HG03103 (cell line): ENCODE data around the gene MPRIP.

Source experiments
- ATAC-seq: cut with Tn5 transposase; IDR thresholded peaks from one replicate; pipeline ENCODE4 v1.9.1; 2021; ENCODE audit warnings: low read depth; ENCODE audit not compliant: unreplicated experiment

MPRIP gene

DNA sequence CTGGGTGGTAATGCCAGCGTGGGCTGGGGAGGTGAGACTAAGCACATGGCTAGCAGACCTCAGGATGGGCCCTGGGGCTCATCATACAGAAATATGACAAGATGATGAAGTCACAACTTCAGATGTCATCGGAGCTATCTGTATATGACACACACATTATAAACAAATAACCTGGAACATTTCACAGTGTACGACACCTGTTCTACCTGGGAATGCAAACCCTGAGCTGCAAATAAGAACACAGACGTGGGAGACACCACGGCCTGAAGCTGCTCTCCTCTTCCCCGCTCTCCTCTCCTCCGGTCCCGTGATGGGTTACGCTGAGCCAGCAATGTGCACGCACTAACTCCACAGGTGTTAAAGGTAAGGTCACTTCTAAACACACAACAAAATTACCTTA, 159.0 kb downstream of the MPRIP start:
- no peak for ATAC-seq

GRCh38 chr17:17201907-17202306, 159.7 kb downstream of the MPRIP start:
- ATAC-seq = no peak

DNA sequence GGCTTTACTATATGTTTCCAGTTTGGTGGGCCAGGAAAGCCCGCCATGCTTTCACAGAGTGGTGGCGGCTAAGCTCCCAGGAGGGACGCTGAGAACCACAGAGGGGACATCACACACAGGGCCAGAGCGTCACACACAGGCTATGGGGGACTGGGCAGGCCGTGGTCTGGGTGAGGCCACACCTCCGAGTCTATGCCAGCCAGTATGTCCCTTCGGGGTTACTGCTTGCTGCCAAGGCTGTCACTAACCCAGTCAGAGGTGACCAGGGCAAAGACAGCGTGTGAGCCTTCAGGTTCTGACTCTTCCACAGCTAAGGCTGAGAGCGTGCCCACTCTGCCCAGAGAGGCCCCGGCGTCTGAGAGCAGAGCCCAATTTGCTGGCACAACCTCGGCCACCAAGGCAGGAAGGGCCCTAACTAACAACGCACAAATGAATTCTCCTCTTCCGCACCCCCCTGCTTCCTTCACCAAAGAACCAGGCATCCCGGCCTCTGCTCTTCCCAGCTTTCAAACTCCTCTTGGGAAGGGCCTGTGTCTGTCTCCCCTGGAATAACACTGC, 161.0 kb downstream of the MPRIP start:
- ATAC-seq = no peak

- no peak for ATAC-seq
These were observed 161.9 kb downstream of the MPRIP start for GRCh38 chr17:17204041-17204591.

DNA sequence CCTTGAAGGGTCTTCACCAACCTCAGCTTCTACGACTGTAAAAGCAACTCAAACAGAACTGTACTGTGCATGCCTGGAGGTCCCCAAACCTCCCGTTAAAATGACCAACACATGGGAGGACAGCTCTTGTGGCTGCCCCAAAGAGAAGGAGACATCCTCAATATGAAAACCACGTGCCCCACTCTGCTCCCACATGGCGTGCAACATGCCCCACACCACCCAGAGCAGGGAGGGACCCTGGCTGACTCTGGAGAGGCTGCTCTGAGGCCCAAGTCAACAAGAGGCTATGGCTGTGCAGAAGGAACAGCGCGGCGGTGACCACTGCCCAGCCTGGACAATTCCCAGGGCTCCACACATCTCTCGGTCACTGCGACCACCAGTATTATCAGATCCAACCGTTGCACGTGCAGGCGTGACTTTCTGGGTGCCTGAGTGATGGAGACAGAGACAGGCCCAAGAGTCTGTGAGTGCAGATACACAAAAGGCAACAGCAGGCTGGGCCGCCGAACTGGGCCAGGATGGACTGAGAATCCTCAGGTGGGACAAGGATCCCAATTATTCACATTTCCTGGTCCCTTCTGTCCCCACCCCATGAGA, 162.5 kb downstream of the MPRIP start:
- no peak for ATAC-seq

- ATAC-seq = no peak
These were observed 163.3 kb downstream of the MPRIP start for GRCh38 chr17:17205368-17206123.

DNA sequence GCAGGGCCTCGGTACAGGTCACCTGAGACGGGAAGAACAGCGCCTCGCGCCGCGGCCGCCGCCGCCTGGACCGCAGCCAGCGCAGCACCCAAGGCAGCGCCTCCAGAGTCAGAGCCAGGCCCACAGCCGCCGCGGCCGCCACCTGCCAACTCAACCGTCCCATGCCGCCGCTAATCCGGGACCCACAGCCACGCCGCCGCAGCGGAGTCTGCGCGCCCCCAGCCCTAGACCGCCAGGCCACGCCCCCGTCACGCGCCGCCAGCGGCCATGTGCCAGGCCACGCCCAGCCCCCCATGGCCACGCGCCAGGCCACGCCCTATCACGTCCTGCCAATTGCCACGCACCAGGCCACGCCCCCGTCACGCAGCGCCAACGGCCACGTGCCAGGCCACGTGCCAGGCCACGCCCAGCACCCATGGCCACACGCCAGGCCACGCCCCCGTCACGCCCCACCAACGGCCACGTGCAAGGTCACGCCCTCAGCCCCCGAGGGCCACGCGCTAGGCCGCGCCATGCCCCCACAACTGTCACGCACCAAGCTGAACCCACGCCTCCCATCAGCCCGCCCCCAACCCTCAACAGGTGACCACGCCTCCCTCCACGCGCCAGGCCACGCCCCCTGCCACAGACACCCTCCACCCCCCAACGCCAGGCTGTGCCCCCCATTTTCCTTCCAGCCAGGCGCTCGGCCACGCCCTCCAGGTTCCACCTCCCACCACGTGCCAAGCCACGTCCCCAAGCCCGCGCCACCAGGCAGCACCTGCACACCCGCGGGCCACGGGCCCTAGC, 164.1 kb downstream of the MPRIP start, which contains the start of gene PLD6:
PLD6 (minus strand) TSS at position 210 of the 789 bp plus-strand sequence; CDS start at position 163, 47 bp downstream.
- ATAC-seq = no peak

GRCh38 chr17:17206913-17207335, 164.7 kb downstream of the MPRIP start:
- ATAC-seq = no peak

DNA sequence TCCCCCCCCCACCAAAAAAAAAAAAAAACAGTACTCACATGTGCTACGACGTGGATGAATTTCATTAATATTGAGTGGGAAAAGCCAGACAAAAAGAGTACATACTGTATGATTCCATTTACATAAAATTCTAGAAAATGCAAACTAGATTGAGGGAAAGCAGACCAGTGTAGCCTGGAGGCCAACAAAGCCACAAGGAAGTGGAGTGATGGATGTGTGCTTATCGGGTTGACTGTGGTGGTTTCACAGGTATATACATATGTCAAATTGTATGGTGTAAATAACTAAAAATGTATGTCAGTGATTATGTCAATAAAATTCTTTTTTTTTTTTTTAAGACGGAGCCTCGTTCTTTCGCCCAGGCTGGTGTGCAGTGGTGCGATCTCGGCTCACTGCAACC, 165.7 kb downstream of the MPRIP start:
- ATAC-seq = no peak

GRCh38 chr17:17213775-17214174, 171.5 kb downstream of the MPRIP start:
- no peak for ATAC-seq

GRCh38 chr17:17214646-17215436, 172.6 kb downstream of the MPRIP start:
- no peak for ATAC-seq

GRCh38 chr17:17215575-17215974, 173.3 kb downstream of the MPRIP start:
- no peak for ATAC-seq

- no peak for ATAC-seq
These were observed 174.0 kb downstream of the MPRIP start for GRCh38 chr17:17216236-17216635.

DNA sequence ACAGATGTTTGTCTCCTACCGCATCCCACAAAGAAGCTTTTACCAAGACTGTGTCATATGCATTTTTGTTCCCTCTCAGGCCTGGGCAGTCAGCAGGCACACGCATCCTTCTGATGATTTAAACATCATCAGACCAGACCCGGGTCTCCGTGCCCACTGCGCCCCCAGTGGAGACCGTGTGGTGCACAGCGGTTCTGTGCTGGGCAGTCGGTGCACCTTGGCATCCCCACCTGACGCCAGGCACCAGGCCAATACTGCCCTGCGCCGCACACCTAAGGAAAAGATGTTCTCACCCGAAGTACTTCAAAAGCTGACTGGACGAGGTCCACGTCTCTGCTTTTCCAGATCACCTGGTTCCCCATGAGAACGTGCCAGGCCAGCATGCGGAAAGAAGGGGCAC, 174.5 kb downstream of the MPRIP start:
- ATAC-seq = no peak

DNA sequence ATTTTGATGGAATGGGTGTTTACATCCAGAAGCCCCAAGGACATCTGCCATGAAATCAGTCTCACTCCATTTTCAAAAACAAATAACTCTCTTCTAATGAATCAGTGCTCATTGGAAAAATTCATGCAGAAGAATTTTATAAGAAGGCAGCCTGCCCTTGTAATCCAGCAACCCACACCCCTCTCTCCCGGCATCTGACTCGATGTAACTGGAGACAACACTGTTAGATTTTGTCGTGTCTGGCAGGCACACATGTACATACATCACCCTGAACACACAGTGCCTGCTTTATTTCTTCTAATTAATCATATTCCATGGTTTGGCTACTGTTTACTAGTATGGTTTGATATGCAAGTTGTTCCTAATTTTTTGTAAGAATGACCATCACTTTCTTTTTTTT, 175.7 kb downstream of the MPRIP start:
- no peak for ATAC-seq

- ATAC-seq = no peak
These were observed 178.3 kb downstream of the MPRIP start for GRCh38 chr17:17220529-17220928.

DNA sequence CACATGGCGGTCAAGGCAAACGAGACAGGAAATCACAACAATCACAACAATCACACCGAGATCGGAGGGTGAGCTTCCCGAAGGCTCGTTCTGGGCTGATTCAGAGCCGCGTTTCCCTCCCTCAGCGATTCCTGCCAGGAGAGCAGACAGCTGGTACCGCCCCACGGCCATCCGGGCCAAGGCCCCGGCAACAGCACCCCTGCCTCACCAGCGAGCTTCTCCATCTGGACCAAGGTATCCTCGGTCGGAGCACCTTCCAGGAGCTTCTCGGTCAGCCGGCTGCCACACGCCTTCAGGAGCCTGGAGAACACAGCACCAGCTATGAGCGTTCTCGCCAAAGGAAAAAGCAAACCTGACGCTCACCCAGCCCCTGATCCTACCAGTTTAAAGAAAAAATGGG, 179.1 kb downstream of the MPRIP start:
- no peak for ATAC-seq

DNA sequence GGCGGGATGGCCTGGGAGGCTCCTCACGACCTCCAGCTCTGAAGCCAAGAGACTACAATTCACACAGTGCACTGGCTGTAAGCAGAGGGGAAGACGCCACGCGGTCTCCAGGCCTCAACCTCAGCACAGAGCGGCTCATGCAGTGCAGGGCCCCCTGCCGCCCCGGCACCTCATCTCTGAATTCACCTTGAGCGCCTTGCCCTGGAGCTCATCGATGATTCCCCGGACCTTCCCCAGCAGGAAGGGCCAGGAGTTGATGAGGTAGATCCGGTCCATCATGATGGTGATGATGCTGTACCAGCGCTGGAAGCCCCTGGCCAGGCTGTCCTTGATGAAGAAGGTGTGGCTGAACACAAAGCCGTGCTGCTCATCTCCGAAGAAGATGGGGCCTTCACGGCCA, 181.5 kb downstream of the MPRIP start:
- ATAC-seq = no peak

- no peak for ATAC-seq
These were observed 181.9 kb downstream of the MPRIP start for GRCh38 chr17:17224137-17224536.

GRCh38 chr17:17225901-17226300, 183.6 kb downstream of the MPRIP start:
- ATAC-seq = no peak
